Mesenchymal stem cell (in vitro differentiated cells and primary cell): ENCODE results near the gene PLEKHA8.

ENCODE experiments used
- DNase-seq: peaks from one replicate; pipeline ENCODE4 v3.0.0-alpha.2; 2013
- H2AFZ ChIP-seq: one replicate; pipeline ENCODE4 v1.6.1; 2013; ENCODE audit warnings: low read depth, mild to moderate bottlenecking, control low read depth, inconsistent platforms, low read length, moderate library complexity
- H2AK5ac ChIP-seq: 2 replicates; pipeline ENCODE4 v1.6.1; 2013; ENCODE audit warnings: low read length, moderate library complexity, mild to moderate bottlenecking, inconsistent platforms; ENCODE audit not compliant: severe bottlenecking
- H2BK120ac ChIP-seq: one replicate; pipeline ENCODE4 v1.6.1; 2013; ENCODE audit warnings: low read depth, mild to moderate bottlenecking, inconsistent platforms, low read length, moderate library complexity
- H2BK12ac ChIP-seq, 2 experiments: one replicate each; pipeline ENCODE4 v1.6.1; 2013; ENCODE audit warnings: inconsistent platforms in 2 of 2, low read length in 2 of 2, mild to moderate bottlenecking in 2 of 2, moderate library complexity in 2 of 2, control low read depth in 1 of 2
- H2BK15ac ChIP-seq: one replicate; pipeline ENCODE4 v1.6.1; 2013; ENCODE audit warnings: mild to moderate bottlenecking, low read depth, inconsistent platforms; ENCODE audit not compliant: poor library complexity, severe bottlenecking
- H2BK5ac ChIP-seq: 2 replicates; pipeline ENCODE4 v1.6.1; 2013; ENCODE audit warnings: low read depth, mild to moderate bottlenecking, low read length, control low read depth, inconsistent platforms; ENCODE audit not compliant: poor library complexity, severe bottlenecking
- H3K14ac ChIP-seq, 2 experiments: one replicate each; pipeline ENCODE4 v1.6.1; 2013; ENCODE audit warnings: inconsistent platforms in 2 of 2, low read length in 2 of 2, control low read depth in 1 of 2, mild to moderate bottlenecking in 1 of 2, moderate library complexity in 1 of 2
- H3K18ac ChIP-seq, 2 experiments: one replicate each; pipeline ENCODE4 v1.6.1; 2013; ENCODE audit warnings: inconsistent platforms in 2 of 2, low read length in 2 of 2, control low read depth in 1 of 2, low read depth in 1 of 2, mild to moderate bottlenecking in 1 of 2
- H3K23ac ChIP-seq, 2 experiments: one replicate each; pipeline ENCODE4 v1.6.1; 2013; ENCODE audit warnings: inconsistent platforms in 2 of 2, low read length in 2 of 2, mild to moderate bottlenecking in 2 of 2, moderate library complexity in 2 of 2, control low read depth in 1 of 2
- H3K27ac ChIP-seq: 2 replicates; pipeline ENCODE4 v1.5.1; 2013; ENCODE audit warnings: mild to moderate bottlenecking, moderate library complexity, low read length, control low read depth, inconsistent platforms; ENCODE audit not compliant: poor library complexity, severe bottlenecking
- H3K27me3 ChIP-seq, 2 experiments: 2 replicates each; pipeline versions ENCODE4 v1.6.1 to v1.7.0; 2013; ENCODE audit warnings: low read length in 2 of 2, mild to moderate bottlenecking in 2 of 2, moderate library complexity in 2 of 2, control low read depth in 1 of 2, inconsistent platforms in 1 of 2; ENCODE audit not compliant: control insufficient read depth in 1 of 2, insufficient read depth in 1 of 2
- H3K36me3 ChIP-seq, 2 experiments: 2 replicates each; pipeline versions ENCODE4 v1.6.1 to v1.7.0; 2013; ENCODE audit warnings: low read length in 2 of 2, control low read depth in 1 of 2, inconsistent platforms in 1 of 2, low read depth in 1 of 2, mild to moderate bottlenecking in 1 of 2; ENCODE audit not compliant: insufficient read depth in 2 of 2, control insufficient read depth in 1 of 2
- H3K4ac ChIP-seq, 2 experiments: one replicate each; pipeline ENCODE4 v1.6.1; 2013; ENCODE audit warnings: inconsistent platforms in 2 of 2, low read length in 2 of 2, mild to moderate bottlenecking in 2 of 2, moderate library complexity in 2 of 2, control low read depth in 1 of 2, low read depth in 1 of 2
- H3K4me1 ChIP-seq: 2 replicates; pipeline ENCODE4 v1.6.1; 2013; ENCODE audit warnings: low read depth, low read length, control low read depth; ENCODE audit not compliant: control insufficient read depth, insufficient read depth
- H3K4me2 ChIP-seq: 2 replicates; pipeline ENCODE4 v1.6.1; 2013; ENCODE audit warnings: low read length, mild to moderate bottlenecking, inconsistent platforms; ENCODE audit not compliant: poor library complexity, severe bottlenecking
- H3K4me3 ChIP-seq, 2 experiments: 2 replicates each; pipeline versions ENCODE4 v1.5.1 to v1.7.0; 2013; ENCODE audit warnings: low read length in 2 of 2, mild to moderate bottlenecking in 2 of 2, control low read depth in 1 of 2, low read depth in 1 of 2; ENCODE audit not compliant: insufficient read depth in 1 of 2
- H3K79me1 ChIP-seq: replicated peaks from 2 replicates; pipeline ENCODE4 v1.6.1; 2013; ENCODE audit warnings: mild to moderate bottlenecking, control low read depth, low read length, inconsistent platforms; ENCODE audit not compliant: poor library complexity, severe bottlenecking
- H3K9ac ChIP-seq: 2 replicates; pipeline ENCODE4 v1.7.0; 2013; ENCODE audit warnings: mild to moderate bottlenecking, low read length, moderate library complexity
- H3K9me3 ChIP-seq: 2 replicates; pipeline ENCODE4 v1.7.0; 2013; ENCODE audit warnings: mild to moderate bottlenecking, low read length; ENCODE audit not compliant: control insufficient read depth
- H4K8ac ChIP-seq: one replicate; pipeline ENCODE4 v1.6.1; 2013; ENCODE audit warnings: inconsistent platforms, mild to moderate bottlenecking, low read length, moderate library complexity
- H4K91ac ChIP-seq: one replicate; pipeline ENCODE4 v1.6.1; 2013; ENCODE audit warnings: mild to moderate bottlenecking, low read length, inconsistent platforms
- WGBS: methylation state at CpG from one replicate; pipeline ENCODE4 v1.1.7; 2013; ENCODE audit warnings: mixed read lengths; 5-methylcytosine and 5-hydroxymethylcytosine counted together

The PLEKHA8 gene

GRCh38 chr7:30068117-30068516 is 39.9 kb downstream of the PLEKHA8 start:
- H4K91ac ChIP-seq, result no peak overlapping the region
- peaks cover 16% of the 10 kb centered on the region for H3K79me1 ChIP-seq
- H2BK12ac ChIP-seq, result no peak overlapping the region
- peak overlapping the region; percentile 28 for H3K27ac ChIP-seq
- H2BK120ac ChIP-seq, result no peak overlapping the region
- H2BK15ac ChIP-seq, result no peak overlapping the region
- H3K14ac ChIP-seq, result no peak overlapping the region
- H3K4ac ChIP-seq, result no peak overlapping the region
- no peak overlapping the region for H4K8ac ChIP-seq
- H2AFZ ChIP-seq, result no peak overlapping the region
- no peaks in the 10 kb centered on the region for H3K9me3 ChIP-seq
- no peak overlapping the region for H3K4me3 ChIP-seq
- peaks cover 7 to 33% of the 10 kb centered on the region in 2 experiments for H3K36me3 ChIP-seq
- no peaks in the 10 kb centered on the region for H3K27me3 ChIP-seq
- H3K4me1 ChIP-seq, result peaks cover 2% of the 10 kb centered on the region
- no peak overlapping the region for H2AK5ac ChIP-seq
- H2BK5ac ChIP-seq, result no peak overlapping the region
- no peak overlapping the region for H3K23ac ChIP-seq
- no peak overlapping the region for H3K18ac ChIP-seq
- peak; percentile 81 for DNase-seq
- no peak overlapping the region for H3K4me2 ChIP-seq
- H3K9ac ChIP-seq, result peak overlapping the region; percentile 45

GRCh38 chr7:30069096-30069867 is 41.1 kb downstream of the PLEKHA8 start:
- Histone ChIP-seq H3K4ac (no peak overlapping the region), H2BK15ac (no peak overlapping the region), H3K79me1 (peaks cover 11% of the 10 kb centered on the region), H3K18ac (no peak overlapping the region), H3K27ac (no peak overlapping the region), H3K9me3 (no peaks in the 10 kb centered on the region), H3K27me3 (no peaks in the 10 kb centered on the region), H2BK120ac (no peak overlapping the region), H2BK5ac (no peak overlapping the region), H3K4me1 (peaks cover 2% of the 10 kb centered on the region), H3K36me3 (peaks cover 4 to 23% of the 10 kb centered on the region in 2 experiments), H4K8ac (no peak overlapping the region), H2BK12ac (no peak overlapping the region), H3K4me3 (no peak overlapping the region), H3K4me2 (no peak overlapping the region), H2AFZ (no peak overlapping the region), H4K91ac (no peak overlapping the region), H3K9ac (no peak overlapping the region), H3K14ac (no peak overlapping the region), H2AK5ac (no peak overlapping the region), H3K23ac (no peak overlapping the region)
- no peak for DNase-seq
- WGBS, result 98% methylated on average over 4 of the region's 5 CpGs

GRCh38 chr7:30070052-30070451 is 41.8 kb downstream of the PLEKHA8 start:
- no CpG with 5 or more reads among the region's 1 CpG for WGBS
- H3K4me3 ChIP-seq, result no peak overlapping the region
- no peak overlapping the region for H2BK15ac ChIP-seq
- peaks cover 3 to 15% of the 10 kb centered on the region in 2 experiments for H3K36me3 ChIP-seq
- H3K4me1 ChIP-seq, result peaks cover 2% of the 10 kb centered on the region
- H2BK12ac ChIP-seq, result no peak overlapping the region
- H3K4me2 ChIP-seq, result no peak overlapping the region
- no peak overlapping the region for H4K8ac ChIP-seq
- no peaks in the 10 kb centered on the region for H3K9me3 ChIP-seq
- no peak overlapping the region for H3K18ac ChIP-seq
- no peak overlapping the region for H2BK120ac ChIP-seq
- H3K9ac ChIP-seq, result no peak overlapping the region
- H3K4ac ChIP-seq, result no peak overlapping the region
- no peak overlapping the region for H4K91ac ChIP-seq
- H2BK5ac ChIP-seq, result no peak overlapping the region
- no peaks in the 10 kb centered on the region for H3K27me3 ChIP-seq
- H3K79me1 ChIP-seq, result peaks cover 10% of the 10 kb centered on the region
- H2AK5ac ChIP-seq, result no peak overlapping the region
- H3K14ac ChIP-seq, result no peak overlapping the region
- H3K27ac ChIP-seq, result no peak overlapping the region
- DNase-seq, result no peak
- H3K23ac ChIP-seq, result no peak overlapping the region
- H2AFZ ChIP-seq, result no peak overlapping the region

GRCh38 chr7:30072735-30073134 is 44.5 kb downstream of the PLEKHA8 start:
- H2AK5ac ChIP-seq, result no peak overlapping the region
- no peak overlapping the region for H2AFZ ChIP-seq
- no peak overlapping the region for H2BK12ac ChIP-seq
- no peak overlapping the region for H2BK15ac ChIP-seq
- no peaks in the 10 kb centered on the region for H3K27me3 ChIP-seq
- peaks cover 8% of the 10 kb centered on the region for H3K79me1 ChIP-seq
- H3K9ac ChIP-seq, result no peak overlapping the region
- H3K36me3 ChIP-seq, result peaks cover 3 to 20% of the 10 kb centered on the region in 2 experiments
- H3K4me2 ChIP-seq, result no peak overlapping the region
- no peak overlapping the region for H2BK120ac ChIP-seq
- no peak overlapping the region for H3K14ac ChIP-seq
- no peak overlapping the region for H3K18ac ChIP-seq
- H3K4me1 ChIP-seq, result peaks cover 2% of the 10 kb centered on the region
- H3K4me3 ChIP-seq, result no peak overlapping the region
- H3K27ac ChIP-seq, result no peak overlapping the region
- H3K4ac ChIP-seq, result no peak overlapping the region
- WGBS, result no CpG with 5 or more reads among the region's 1 CpG
- no peak overlapping the region for H4K91ac ChIP-seq
- DNase-seq, result no peak
- no peaks in the 10 kb centered on the region for H3K9me3 ChIP-seq
- H4K8ac ChIP-seq, result no peak overlapping the region
- no peak overlapping the region for H3K23ac ChIP-seq
- H2BK5ac ChIP-seq, result no peak overlapping the region
